Cardiac muscle cell (in vitro differentiated cells and primary cell): ENCODE measurements around the gene DCAF17. TPM values are rescaled to one million over a fixed set of nuclear protein-coding genes. Genes with fewer than 3 reads are reported as not detected.
"Not testable (repeated sequence)": the region's sequence is repeated elsewhere in the genome, so short reads cannot be mapped to it uniquely, and the experiment has no call there.

Source experiments
- DNase-seq, 2 donors: peaks; one replicate each; pipeline versions ENCODE4 v3.0.0 to v3.0.0-alpha.2; 2010 to 2017; ENCODE audit warnings: low read depth in 1 of 2, low spot score in 1 of 2
- H3K27ac ChIP-seq: fragments of 200-600 bp; sonication (generic); 2 replicates; pipeline ENCODE4 v1.5.1; 2016
- H3K27me3 ChIP-seq: fragments of 200-600 bp; sonication (generic); 2 replicates; pipeline ENCODE4 v1.6.0; 2016; ENCODE audit warnings: control low read depth
- H3K36me3 ChIP-seq: fragments of 200-600 bp; sonication (generic); 2 replicates; pipeline ENCODE4 v1.5.1; 2016; ENCODE audit warnings: control low read depth
- H3K4me1 ChIP-seq: fragments of 200-600 bp; sonication (generic); 2 replicates; pipeline ENCODE4 v1.8.1; 2017; ENCODE audit warnings: low read depth, mild to moderate bottlenecking, mixed run types
- H3K4me3 ChIP-seq: fragments of 200-600 bp; sonication (generic); 2 replicates; pipeline ENCODE4 v1.5.1; 2016; ENCODE audit warnings: mild to moderate bottlenecking
- H3K9me3 ChIP-seq: fragments of 200-600 bp; sonication (generic); 2 replicates; pipeline ENCODE4 v1.5.1; 2017; ENCODE audit warnings: low read depth, mild to moderate bottlenecking, control low read depth
- polyA plus RNA-seq: library from polyadenylated mRNA; unstranded; fragments of >200 nt; fragmentation: Nextera tagmentation; extraction: Ambion mirVana; gene quantifications from 2 replicates; pipeline ENCODE4 v1.2.1, GENCODE V29; 2016
- total RNA-seq: library from RNA; depleted of rRNA; stranded (reverse); fragments of >200 nt; gene quantifications from 2 replicates; pipeline ENCODE4 v1.2.3, GENCODE V29; 2016
- TF ChIP-seq, protein P1 (sequence below): IDR thresholded peaks from 2 replicates; pipeline ENCODE4 v1.5.1; 2012; ENCODE audit warnings: low read depth, mild to moderate bottlenecking, low read length

Gene DCAF17
- total and polyA plus RNA-seq, 2 experiments from 2014 or later = 9.5 to 11.4 TPM

DNA sequence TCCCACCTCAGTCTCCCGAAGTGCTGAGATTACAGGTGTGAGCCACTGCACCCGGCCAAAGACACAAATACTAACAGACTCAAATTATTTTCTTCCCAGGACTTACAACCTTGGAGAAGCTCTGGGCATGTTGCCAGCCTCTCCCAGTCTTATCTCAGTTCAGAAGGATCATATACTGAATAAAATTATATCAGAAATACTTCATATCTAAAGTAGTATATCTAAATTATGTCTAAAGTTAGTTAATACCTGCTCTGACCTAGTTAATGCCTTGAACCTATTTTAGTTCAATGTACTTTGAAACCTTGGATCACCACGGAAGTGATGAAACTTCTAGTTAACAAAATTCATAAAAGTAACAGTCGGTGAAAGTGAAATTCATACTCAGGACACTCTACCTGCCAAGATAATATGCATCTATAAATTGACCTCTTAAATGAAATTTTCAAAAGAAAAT is 53.8 kb downstream of the DCAF17 start:
- no peaks in the 10 kb centered on the region for H3K4me1 ChIP-seq
- no peak overlapping the region for H3K27ac ChIP-seq
- H3K27me3 ChIP-seq = no peaks in the 10 kb centered on the region
- TF ChIP-seq, protein P1, sequence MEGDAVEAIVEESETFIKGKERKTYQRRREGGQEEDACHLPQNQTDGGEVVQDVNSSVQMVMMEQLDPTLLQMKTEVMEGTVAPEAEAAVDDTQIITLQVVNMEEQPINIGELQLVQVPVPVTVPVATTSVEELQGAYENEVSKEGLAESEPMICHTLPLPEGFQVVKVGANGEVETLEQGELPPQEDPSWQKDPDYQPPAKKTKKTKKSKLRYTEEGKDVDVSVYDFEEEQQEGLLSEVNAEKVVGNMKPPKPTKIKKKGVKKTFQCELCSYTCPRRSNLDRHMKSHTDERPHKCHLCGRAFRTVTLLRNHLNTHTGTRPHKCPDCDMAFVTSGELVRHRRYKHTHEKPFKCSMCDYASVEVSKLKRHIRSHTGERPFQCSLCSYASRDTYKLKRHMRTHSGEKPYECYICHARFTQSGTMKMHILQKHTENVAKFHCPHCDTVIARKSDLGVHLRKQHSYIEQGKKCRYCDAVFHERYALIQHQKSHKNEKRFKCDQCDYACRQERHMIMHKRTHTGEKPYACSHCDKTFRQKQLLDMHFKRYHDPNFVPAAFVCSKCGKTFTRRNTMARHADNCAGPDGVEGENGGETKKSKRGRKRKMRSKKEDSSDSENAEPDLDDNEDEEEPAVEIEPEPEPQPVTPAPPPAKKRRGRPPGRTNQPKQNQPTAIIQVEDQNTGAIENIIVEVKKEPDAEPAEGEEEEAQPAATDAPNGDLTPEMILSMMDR = no peak
- no peaks in the 10 kb centered on the region for H3K36me3 ChIP-seq
- H3K4me3 ChIP-seq = no peak overlapping the region
- peak in 1 of 2 donors; percentile 15 for DNase-seq
- H3K9me3 ChIP-seq = no peaks in the 10 kb centered on the region

DNA sequence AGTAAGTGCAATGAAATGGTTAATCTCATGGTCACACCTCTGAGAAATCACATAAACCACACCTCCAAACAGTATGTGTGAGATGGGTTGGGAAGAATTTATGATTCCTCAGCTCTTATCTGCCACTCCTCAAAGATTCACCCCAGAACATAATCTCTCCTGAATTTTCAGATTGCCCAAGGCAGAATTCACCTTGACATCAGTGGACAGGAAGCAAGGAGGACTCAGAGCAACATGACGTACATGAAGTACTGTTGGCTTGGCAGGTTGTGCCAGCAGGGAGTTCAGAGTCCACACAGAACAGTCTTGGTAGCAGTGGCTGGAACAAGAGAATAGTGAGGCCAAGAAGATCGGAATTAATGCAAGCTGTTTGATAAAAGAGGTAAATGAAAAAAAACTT is 56.6 kb downstream of the DCAF17 start:
- Histone ChIP-seq H3K36me3 (no peaks in the 10 kb centered on the region), H3K27ac (no peak overlapping the region), H3K4me1 (no peaks in the 10 kb centered on the region), H3K4me3 (no peak overlapping the region), H3K27me3 (no peaks in the 10 kb centered on the region), H3K9me3 (no peaks in the 10 kb centered on the region)
- DNase-seq = no peak
- TF ChIP-seq, protein P1 = no peak

- Histone ChIP-seq H3K4me3 (no peak overlapping the region), H3K27ac (no peak overlapping the region)
- no peak for DNase-seq
These were observed 57.3 kb downstream of the DCAF17 start for GRCh38 chr2:171491292-171491691.

DNA sequence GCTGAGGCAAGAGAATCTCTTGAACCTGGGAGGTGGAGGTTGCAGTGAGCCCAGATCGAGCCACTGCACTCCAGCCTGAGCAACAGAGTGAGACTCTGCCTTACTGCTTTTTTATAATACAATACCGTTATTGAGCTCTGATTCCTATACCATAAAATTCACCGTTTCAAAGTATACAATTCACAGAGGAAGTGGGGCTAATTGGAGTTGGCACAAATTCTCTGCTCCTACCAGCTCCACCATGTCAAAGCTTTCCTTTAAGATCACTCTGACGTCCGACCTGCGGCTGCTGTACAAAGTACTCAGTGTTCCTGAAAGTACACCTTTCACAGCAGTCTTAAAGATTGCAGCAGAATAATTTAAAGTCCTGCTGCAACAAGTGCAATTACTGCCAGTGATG is 58.6 kb downstream of the DCAF17 start:
- TF ChIP-seq, protein P1 = no peak
- H3K4me3 ChIP-seq = no peak overlapping the region
- DNase-seq = no peak
- no peaks in the 10 kb centered on the region for H3K9me3 ChIP-seq
- no peak overlapping the region for H3K27ac ChIP-seq
- H3K36me3 ChIP-seq = no peaks in the 10 kb centered on the region
- no peaks in the 10 kb centered on the region for H3K27me3 ChIP-seq
- no peaks in the 10 kb centered on the region for H3K4me1 ChIP-seq

More at GRCh38 chr2:171491292-171491691, 57.3 kb downstream of the DCAF17 start:
- no peaks in the 10 kb centered on the region for H3K36me3 ChIP-seq
- no peaks in the 10 kb centered on the region for H3K9me3 ChIP-seq
- no peaks in the 10 kb centered on the region for H3K4me1 ChIP-seq
- no peaks in the 10 kb centered on the region for H3K27me3 ChIP-seq
- TF ChIP-seq, protein P1 = no peak

GRCh38 chr2:171497664-171498063 is 63.6 kb downstream of the DCAF17 start:
- not testable (repeated sequence) for H3K27me3 ChIP-seq, H3K9me3 ChIP-seq, H3K4me3 ChIP-seq, H3K36me3 ChIP-seq, H3K27ac ChIP-seq, H3K4me1 ChIP-seq, DNase-seq

DNA sequence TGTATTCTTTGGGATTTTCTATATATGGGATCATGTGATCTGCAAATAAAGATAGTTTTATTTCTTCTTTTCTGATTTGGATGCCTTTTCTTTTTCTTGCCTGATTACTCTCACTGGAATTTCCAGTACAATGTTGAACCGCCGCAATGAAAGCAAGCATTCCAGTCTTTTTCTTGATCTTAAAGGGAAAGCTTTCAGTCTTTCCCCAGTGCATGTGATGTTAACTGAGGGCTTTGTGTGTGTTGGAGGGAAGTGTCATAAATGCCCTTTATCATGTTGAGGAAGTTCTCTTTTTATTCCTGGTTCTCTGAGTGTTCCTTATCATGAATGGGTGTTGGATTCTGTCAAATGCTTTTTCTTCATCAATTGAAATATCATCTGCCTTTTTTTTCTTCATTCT is 71.3 kb downstream of the DCAF17 start:
- Histone ChIP-seq H3K27me3 (peaks cover 22% of the 10 kb centered on the region), H3K9me3 (no peaks in the 10 kb centered on the region), H3K36me3 (no peaks in the 10 kb centered on the region), H3K4me3 (no peak overlapping the region), H3K4me1 (no peaks in the 10 kb centered on the region), H3K27ac (no peak overlapping the region)
- peak in 1 of 2 donors; percentile 43 for DNase-seq
- TF ChIP-seq, protein P1 = no peak
